Measurements from ENCODE around the gene UBQLN2.
"Not testable (repeated sequence)": the region's sequence is repeated elsewhere in the genome, so short reads cannot be mapped to it uniquely, and the experiment has no call there.

UBQLN2 gene

GRCh38 chrX:56563231-56564161 is at the start of gene UBQLN2:
UBQLN2 (plus strand) TSS chrX:56563627; CDS start chrX:56563874, 247 bp downstream.
- Histone ChIP-seq H3K4me3 (ENCODE audit: low read depth in 1 of 2, low read length in 2 of 2) (peak within 1 kb of the TSS; percentile 40 to 63), H3K27me3 (ENCODE audit: control insufficient read depth in 1 of 2, insufficient read depth in 2 of 2, low read length in 2 of 2) (peaks cover 0 to 6% of the 10 kb centered on the region in 2 donors), H3K9ac (ENCODE audit: low read length) (peak within 1 kb of the TSS; percentile 63), H3K4me1 (ENCODE audit: insufficient read depth, low read length) (no peaks in the 10 kb centered on the region), H3K27ac (ENCODE audit: low read depth, low read length) (peak within 1 kb of the TSS; percentile 79), H3K36me3 (ENCODE audit: insufficient read depth, low read length) (no peaks in the 10 kb centered on the region), H3K9me3 (ENCODE audit: low read length) (no peaks in the 10 kb centered on the region)

- Histone ChIP-seq H3K9ac (ENCODE audit: low read length) (no peak overlapping the region), H3K9me3 (ENCODE audit: low read length) (no peaks in the 10 kb centered on the region), H3K27ac (ENCODE audit: low read depth, low read length) (no peak overlapping the region), H3K27me3 (ENCODE audit: control insufficient read depth in 1 of 2, insufficient read depth in 2 of 2, low read length in 2 of 2) (no peaks in the 10 kb centered on the region), H3K36me3 (ENCODE audit: insufficient read depth, low read length) (no peaks in the 10 kb centered on the region), H3K4me3 (ENCODE audit: low read depth in 1 of 2, low read length in 2 of 2) (no peak overlapping the region), H3K4me1 (ENCODE audit: insufficient read depth, low read length) (no peaks in the 10 kb centered on the region)
Measured at GRCh38 chrX:56519642-56520041, 43.8 kb upstream of the UBQLN2 start.

DNA sequence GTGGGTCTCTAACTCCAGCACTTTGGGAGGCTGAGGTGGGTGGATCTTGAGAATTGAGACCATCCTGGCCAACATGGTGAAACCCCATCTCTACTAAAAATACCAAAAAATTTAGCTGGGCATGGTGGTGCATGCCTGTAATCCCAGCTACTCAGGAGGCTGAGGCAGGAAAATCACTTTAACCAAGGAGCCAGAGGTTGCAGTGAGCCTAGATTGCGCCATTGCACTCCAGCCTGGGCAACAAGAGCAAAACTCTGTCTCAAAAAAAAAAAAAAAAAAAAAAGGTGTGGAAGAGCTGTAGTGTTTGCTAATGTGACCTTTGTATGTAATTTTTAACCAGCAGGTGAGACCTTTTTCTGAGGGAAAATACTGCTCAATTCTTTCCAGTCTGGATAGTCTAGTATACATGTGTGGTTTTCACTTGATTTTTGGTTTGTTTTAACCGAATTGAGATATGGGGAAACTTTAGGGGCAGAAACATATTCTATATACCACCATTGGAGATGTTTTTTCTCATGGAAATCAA is 33.9 kb upstream of the UBQLN2 start:
- H3K9ac ChIP-seq (ENCODE audit: low read length); H3K36me3 ChIP-seq (ENCODE audit: insufficient read depth, low read length); H3K4me1 ChIP-seq (ENCODE audit: insufficient read depth, low read length); H3K9me3 ChIP-seq (ENCODE audit: low read length); H3K27me3 ChIP-seq (ENCODE audit: control insufficient read depth in 1 of 2, insufficient read depth in 2 of 2, low read length in 2 of 2); H3K27ac ChIP-seq (ENCODE audit: low read depth, low read length); H3K4me3 ChIP-seq (ENCODE audit: low read depth in 1 of 2, low read length in 2 of 2): not testable (repeated sequence)

DNA sequence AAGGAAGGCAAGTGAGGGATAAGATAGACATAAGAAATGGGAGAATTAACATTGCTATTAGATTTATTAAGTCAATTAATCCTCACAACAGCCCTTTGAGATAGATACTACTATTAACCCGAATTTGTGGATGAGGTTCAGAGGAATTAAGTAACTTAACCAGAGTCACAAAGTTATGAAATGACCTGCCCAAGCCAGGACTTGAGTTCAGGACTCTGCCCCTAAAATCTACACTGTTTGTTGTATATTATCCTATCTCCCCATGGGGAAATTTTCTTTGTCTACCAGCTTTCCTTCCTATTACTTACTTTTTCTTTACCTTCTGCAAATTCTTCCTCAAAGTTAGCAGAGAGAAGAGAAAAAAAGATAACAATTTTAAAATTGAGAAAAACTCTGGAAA is 33.4 kb upstream of the UBQLN2 start:
- Histone ChIP-seq H3K27me3 (ENCODE audit: control insufficient read depth in 1 of 2, insufficient read depth in 2 of 2, low read length in 2 of 2) (no peaks in the 10 kb centered on the region), H3K9me3 (ENCODE audit: low read length) (no peaks in the 10 kb centered on the region), H3K4me3 (ENCODE audit: low read depth in 1 of 2, low read length in 2 of 2) (no peak overlapping the region), H3K27ac (ENCODE audit: low read depth, low read length) (no peak overlapping the region), H3K36me3 (ENCODE audit: insufficient read depth, low read length) (no peaks in the 10 kb centered on the region), H3K9ac (ENCODE audit: low read length) (no peak overlapping the region), H3K4me1 (ENCODE audit: insufficient read depth, low read length) (no peaks in the 10 kb centered on the region)

GRCh38 chrX:56550667-56551066 is 12.8 kb upstream of the UBQLN2 start:
- Histone ChIP-seq H3K36me3 (ENCODE audit: insufficient read depth, low read length) (no peaks in the 10 kb centered on the region), H3K4me3 (ENCODE audit: low read depth in 1 of 2, low read length in 2 of 2) (no peak overlapping the region), H3K4me1 (ENCODE audit: insufficient read depth, low read length) (no peaks in the 10 kb centered on the region), H3K9ac (ENCODE audit: low read length) (no peak overlapping the region), H3K9me3 (ENCODE audit: low read length) (no peaks in the 10 kb centered on the region), H3K27me3 (ENCODE audit: control insufficient read depth in 1 of 2, insufficient read depth in 2 of 2, low read length in 2 of 2) (peaks cover 0 to 4% of the 10 kb centered on the region in 2 donors), H3K27ac (ENCODE audit: low read depth, low read length) (no peak overlapping the region)

DNA sequence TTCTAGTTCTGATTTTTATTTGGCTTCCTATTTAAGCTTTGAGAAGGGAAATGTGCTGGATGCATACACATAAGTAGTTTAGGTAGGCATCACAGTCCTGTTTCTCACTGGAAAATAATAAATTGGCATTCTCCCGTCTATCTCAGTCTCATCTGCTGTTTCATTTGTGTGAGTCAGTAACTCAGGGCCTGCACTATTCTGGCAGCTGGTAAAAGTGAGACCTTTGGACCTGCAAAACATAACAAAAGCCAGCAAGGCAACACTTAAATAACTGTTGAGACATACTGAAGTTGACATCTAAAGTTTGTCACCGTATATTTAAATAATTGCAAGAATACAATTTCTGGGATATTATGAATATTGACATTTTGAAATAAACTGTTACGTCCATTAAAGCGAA is 8.6 kb upstream of the UBQLN2 start:
- H3K9me3 ChIP-seq (ENCODE audit: low read length) = no peaks in the 10 kb centered on the region
- no peaks in the 10 kb centered on the region for H3K36me3 ChIP-seq (ENCODE audit: insufficient read depth, low read length)

GRCh38 chrX:56557376-56557929 is 6.0 kb upstream of the UBQLN2 start:
- H3K36me3 ChIP-seq (ENCODE audit: insufficient read depth, low read length) = no peaks in the 10 kb centered on the region
- H3K4me3 ChIP-seq (ENCODE audit: low read depth in 1 of 2, low read length in 2 of 2) = no peak overlapping the region
- H3K27me3 ChIP-seq (ENCODE audit: control insufficient read depth in 1 of 2, insufficient read depth in 2 of 2, low read length in 2 of 2) = no peaks in the 10 kb centered on the region
- H3K9ac ChIP-seq (ENCODE audit: low read length) = no peak overlapping the region
- H3K27ac ChIP-seq (ENCODE audit: low read depth, low read length) = no peak overlapping the region
- H3K4me1 ChIP-seq (ENCODE audit: insufficient read depth, low read length) = no peaks in the 10 kb centered on the region
- no peaks in the 10 kb centered on the region for H3K9me3 ChIP-seq (ENCODE audit: low read length)

More for the DNA sequence above, 8.6 kb upstream of the UBQLN2 start:
- no peak overlapping the region for H3K9ac ChIP-seq (ENCODE audit: low read length)
- H3K27ac ChIP-seq (ENCODE audit: low read depth, low read length) = no peak overlapping the region
- no peak overlapping the region for H3K4me3 ChIP-seq (ENCODE audit: low read depth in 1 of 2, low read length in 2 of 2)
- no peaks in the 10 kb centered on the region for H3K4me1 ChIP-seq (ENCODE audit: insufficient read depth, low read length)
- H3K27me3 ChIP-seq (ENCODE audit: control insufficient read depth in 1 of 2, insufficient read depth in 2 of 2, low read length in 2 of 2) = no peaks in the 10 kb centered on the region

DNA sequence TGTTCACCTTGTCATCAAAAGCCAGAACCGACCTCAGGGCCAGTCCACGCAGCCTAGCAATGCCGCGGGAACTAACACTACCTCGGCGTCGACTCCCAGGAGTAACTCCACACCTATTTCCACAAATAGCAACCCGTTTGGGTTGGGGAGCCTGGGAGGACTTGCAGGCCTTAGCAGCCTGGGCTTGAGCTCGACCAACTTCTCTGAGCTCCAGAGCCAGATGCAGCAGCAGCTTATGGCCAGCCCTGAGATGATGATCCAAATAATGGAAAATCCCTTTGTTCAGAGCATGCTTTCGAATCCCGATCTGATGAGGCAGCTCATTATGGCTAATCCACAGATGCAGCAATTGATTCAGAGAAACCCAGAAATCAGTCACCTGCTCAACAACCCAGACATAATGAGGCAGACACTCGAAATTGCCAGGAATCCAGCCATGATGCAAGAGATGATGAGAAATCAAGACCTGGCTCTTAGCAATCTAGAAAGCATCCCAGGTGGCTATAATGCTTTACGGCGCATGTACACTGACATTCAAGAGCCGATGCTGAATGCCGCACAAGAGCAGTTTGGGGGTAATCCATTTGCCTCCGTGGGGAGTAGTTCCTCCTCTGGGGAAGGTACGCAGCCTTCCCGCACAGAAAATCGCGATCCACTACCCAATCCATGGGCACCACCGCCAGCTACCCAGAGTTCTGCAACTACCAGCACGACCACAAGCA is 898 bp downstream of the UBQLN2 start:
- no peaks in the 10 kb centered on the region for H3K36me3 ChIP-seq (ENCODE audit: insufficient read depth, low read length)
- H3K9me3 ChIP-seq (ENCODE audit: low read length) = no peaks in the 10 kb centered on the region
- H3K27ac ChIP-seq (ENCODE audit: low read depth, low read length) = peak overlapping the region; percentile 79
- H3K4me3 ChIP-seq (ENCODE audit: low read depth in 1 of 2, low read length in 2 of 2) = peak overlapping the region; percentile 40 to 63
- peak overlapping the region; percentile 44 for H3K9ac ChIP-seq (ENCODE audit: low read length)
- H3K27me3 ChIP-seq (ENCODE audit: control insufficient read depth in 1 of 2, insufficient read depth in 2 of 2, low read length in 2 of 2) = peaks cover 0 to 6% of the 10 kb centered on the region in 2 donors
- no peaks in the 10 kb centered on the region for H3K4me1 ChIP-seq (ENCODE audit: insufficient read depth, low read length)

- H3K9ac ChIP-seq (ENCODE audit: low read length) = peak overlapping the region; percentile 44
- H3K4me3 ChIP-seq (ENCODE audit: low read depth in 1 of 2, low read length in 2 of 2) = peak overlapping the region; percentile 40 to 63
- H3K9me3 ChIP-seq (ENCODE audit: low read length) = no peaks in the 10 kb centered on the region
- peaks cover 0 to 6% of the 10 kb centered on the region in 2 donors for H3K27me3 ChIP-seq (ENCODE audit: control insufficient read depth in 1 of 2, insufficient read depth in 2 of 2, low read length in 2 of 2)
- H3K36me3 ChIP-seq (ENCODE audit: insufficient read depth, low read length) = no peaks in the 10 kb centered on the region
- H3K4me1 ChIP-seq (ENCODE audit: insufficient read depth, low read length) = no peaks in the 10 kb centered on the region
- H3K27ac ChIP-seq (ENCODE audit: low read depth, low read length) = peak overlapping the region; percentile 79
Measured at GRCh38 chrX:56564921-56565840, 1.8 kb downstream of the UBQLN2 start.

DNA sequence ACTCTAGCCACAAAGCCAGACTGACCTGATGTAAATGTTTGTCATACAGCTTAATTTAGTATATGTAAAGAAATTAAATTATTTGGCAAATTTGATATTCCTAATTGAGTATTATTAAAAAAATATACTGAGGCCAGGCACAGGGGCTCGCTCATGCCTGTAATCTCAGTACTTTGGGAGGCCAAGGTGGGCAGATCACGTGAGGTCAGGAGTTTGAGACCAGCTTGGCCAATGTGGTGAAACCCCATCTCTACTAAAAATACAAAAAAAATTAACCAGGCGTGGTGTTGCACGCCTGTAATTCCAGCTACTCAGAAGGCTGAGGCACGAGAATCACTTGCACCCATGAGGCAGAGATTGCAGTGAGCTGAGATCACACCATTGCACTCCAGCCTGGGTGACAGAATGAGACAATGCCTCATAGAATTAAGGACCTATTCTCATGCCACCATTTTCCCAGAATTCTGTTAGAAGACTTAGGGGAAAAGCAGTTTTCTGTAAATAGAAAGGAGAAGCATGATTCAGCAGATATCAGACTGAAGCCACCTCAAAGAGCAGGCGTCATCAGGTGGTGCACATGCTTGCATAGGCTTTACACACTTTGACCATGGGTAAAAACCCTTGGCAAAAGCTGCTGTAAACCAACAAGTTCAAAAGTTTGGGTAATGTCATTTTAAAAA is 6.1 kb downstream of the UBQLN2 start:
- Histone ChIP-seq H3K4me3 (ENCODE audit: low read depth in 1 of 2, low read length in 2 of 2) (no peak overlapping the region), H3K27me3 (ENCODE audit: control insufficient read depth in 1 of 2, insufficient read depth in 2 of 2, low read length in 2 of 2) (no peaks in the 10 kb centered on the region), H3K36me3 (ENCODE audit: insufficient read depth, low read length) (no peaks in the 10 kb centered on the region), H3K9me3 (ENCODE audit: low read length) (no peaks in the 10 kb centered on the region), H3K27ac (ENCODE audit: low read depth, low read length) (no peak overlapping the region), H3K4me1 (ENCODE audit: insufficient read depth, low read length) (no peaks in the 10 kb centered on the region), H3K9ac (ENCODE audit: low read length) (no peak overlapping the region)
